Cardiac muscle cell (in vitro differentiated cells and primary cell): ENCODE results near the gene VPS39. TPM values are rescaled to one million over a fixed set of nuclear protein-coding genes. Genes with fewer than 3 reads are reported as not detected.
"Not testable (repeated sequence)": the region's sequence is repeated elsewhere in the genome, so short reads cannot be mapped to it uniquely, and the experiment has no call there.

Experiments used
- DNase-seq, 2 donors: peaks; one replicate each; pipeline versions ENCODE4 v3.0.0 to v3.0.0-alpha.2; 2010 to 2017; ENCODE audit warnings: low read depth in 1 of 2, low spot score in 1 of 2
- H3K27ac ChIP-seq: fragments of 200-600 bp; sonication (generic); 2 replicates; pipeline ENCODE4 v1.5.1; 2016
- H3K27me3 ChIP-seq: fragments of 200-600 bp; sonication (generic); 2 replicates; pipeline ENCODE4 v1.6.0; 2016; ENCODE audit warnings: control low read depth
- H3K36me3 ChIP-seq: fragments of 200-600 bp; sonication (generic); 2 replicates; pipeline ENCODE4 v1.5.1; 2016; ENCODE audit warnings: control low read depth
- H3K4me1 ChIP-seq: fragments of 200-600 bp; sonication (generic); 2 replicates; pipeline ENCODE4 v1.8.1; 2017; ENCODE audit warnings: low read depth, mild to moderate bottlenecking, mixed run types
- H3K4me3 ChIP-seq: fragments of 200-600 bp; sonication (generic); 2 replicates; pipeline ENCODE4 v1.5.1; 2016; ENCODE audit warnings: mild to moderate bottlenecking
- H3K9me3 ChIP-seq: fragments of 200-600 bp; sonication (generic); 2 replicates; pipeline ENCODE4 v1.5.1; 2017; ENCODE audit warnings: low read depth, mild to moderate bottlenecking, control low read depth
- CTCF ChIP-seq: IDR thresholded peaks from 2 replicates; pipeline ENCODE4 v1.5.1; 2012; ENCODE audit warnings: low read depth, mild to moderate bottlenecking, low read length
- polyA plus RNA-seq: library from polyadenylated mRNA; unstranded; fragments of >200 nt; fragmentation: Nextera tagmentation; extraction: Ambion mirVana; gene quantifications from 2 replicates; pipeline ENCODE4 v1.2.1, GENCODE V29; 2016
- total RNA-seq: library from RNA; depleted of rRNA; stranded (reverse); fragments of >200 nt; gene quantifications from 2 replicates; pipeline ENCODE4 v1.2.3, GENCODE V29; 2016

VPS39 gene
- total and polyA plus RNA-seq, 2 experiments from 2014 or later: 45.7 to 56.4 TPM

GRCh38 chr15:42233107-42233506, 25.0 kb upstream of the VPS39 start:
- Histone ChIP-seq H3K36me3 (peaks cover 62% of the 10 kb centered on the region), H3K4me1 (no peaks in the 10 kb centered on the region), H3K4me3 (no peak overlapping the region), H3K9me3 (no peaks in the 10 kb centered on the region), H3K27ac (no peak overlapping the region), H3K27me3 (no peaks in the 10 kb centered on the region)
- no peak for TF ChIP-seq CTCF
- no peak for DNase-seq

DNA sequence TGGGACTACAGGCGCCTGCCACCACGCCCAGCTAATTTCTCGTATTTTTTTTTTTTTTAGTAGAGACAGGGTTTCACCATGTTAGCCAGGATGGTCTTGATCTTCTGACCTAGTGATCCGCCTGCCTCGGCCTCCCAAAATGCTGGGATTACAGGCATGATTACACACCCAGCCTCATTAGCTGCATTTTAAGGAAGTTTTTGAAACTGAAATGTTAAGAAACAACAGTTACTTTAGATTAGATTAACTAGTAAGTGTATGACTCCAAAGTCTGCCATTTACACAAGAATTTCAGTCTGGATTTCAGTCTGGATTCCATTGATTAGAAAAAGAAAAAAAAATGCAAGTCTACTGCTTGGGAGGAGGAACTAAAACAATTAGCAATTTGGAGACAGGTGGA, 24.5 kb upstream of the VPS39 start:
- Histone ChIP-seq H3K4me1 (no peaks in the 10 kb centered on the region), H3K27ac (no peak overlapping the region), H3K36me3 (peaks cover 62% of the 10 kb centered on the region), H3K9me3 (no peaks in the 10 kb centered on the region), H3K27me3 (no peaks in the 10 kb centered on the region), H3K4me3 (no peak overlapping the region)
- TF ChIP-seq CTCF: no peak
- DNase-seq: no peak

- no peak for DNase-seq
- TF ChIP-seq CTCF: no peak
These were observed 23.0 kb upstream of the VPS39 start for GRCh38 chr15:42231088-42231487.

GRCh38 chr15:42228981-42229380, 20.9 kb upstream of the VPS39 start:
- H3K9me3 ChIP-seq, H3K27ac ChIP-seq, H3K4me1 ChIP-seq, DNase-seq, H3K27me3 ChIP-seq, H3K4me3 ChIP-seq: not testable (repeated sequence)
- peaks cover 72% of the 10 kb centered on the region for H3K36me3 ChIP-seq

More at GRCh38 chr15:42231088-42231487, 23.0 kb upstream of the VPS39 start:
- Histone ChIP-seq H3K4me1 (no peaks in the 10 kb centered on the region), H3K27ac (peak overlapping the region; percentile 15), H3K9me3 (no peaks in the 10 kb centered on the region), H3K4me3 (no peak overlapping the region), H3K27me3 (no peaks in the 10 kb centered on the region), H3K36me3 (peaks cover 63% of the 10 kb centered on the region)

DNA sequence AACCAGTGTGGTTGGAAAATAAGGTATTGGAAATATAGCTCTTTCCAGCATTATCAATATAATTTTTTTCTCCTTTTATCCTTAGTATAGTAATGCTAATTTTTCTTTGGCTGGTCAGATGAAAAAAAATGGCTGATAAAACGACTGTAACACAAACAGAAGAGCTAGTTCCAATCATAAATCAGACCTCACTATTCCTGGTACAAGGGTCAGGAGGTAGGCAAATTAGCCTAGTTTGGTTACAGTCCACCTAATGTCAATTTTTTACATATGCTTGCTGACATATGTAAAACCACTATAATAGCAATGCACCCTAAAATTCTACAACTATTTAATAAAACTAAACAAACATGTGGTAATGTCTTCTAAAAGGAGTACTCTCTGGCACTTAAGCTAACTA, 19.9 kb upstream of the VPS39 start:
- DNase-seq: no peak
- TF ChIP-seq CTCF: no peak
- Histone ChIP-seq H3K36me3 (peaks cover 74% of the 10 kb centered on the region), H3K27ac (peak overlapping the region; percentile 12), H3K9me3 (no peaks in the 10 kb centered on the region), H3K4me3 (no peak overlapping the region), H3K27me3 (no peaks in the 10 kb centered on the region), H3K4me1 (no peaks in the 10 kb centered on the region)

DNA sequence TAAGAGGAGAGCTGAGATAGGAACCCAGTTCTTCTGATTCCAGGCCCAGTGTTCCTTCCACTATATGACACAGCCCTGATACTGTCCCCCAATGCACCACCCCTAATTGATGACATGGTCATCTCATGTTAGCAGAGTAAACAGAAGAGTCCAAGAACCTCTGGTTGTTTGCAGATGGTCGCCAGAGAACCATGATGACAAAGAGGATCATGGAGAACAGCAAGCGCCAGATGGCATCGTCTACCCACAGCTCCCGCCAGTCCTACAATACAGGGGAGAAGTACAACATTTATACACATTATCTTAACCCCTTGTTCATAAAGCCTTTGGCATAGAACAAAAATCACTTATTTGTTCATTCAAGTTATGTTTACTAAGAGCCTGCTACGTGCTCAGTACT, 18.5 kb upstream of the VPS39 start:
- Histone ChIP-seq H3K9me3 (no peaks in the 10 kb centered on the region), H3K36me3 (peaks cover 78% of the 10 kb centered on the region), H3K27ac (no peak overlapping the region), H3K27me3 (no peaks in the 10 kb centered on the region), H3K4me1 (no peaks in the 10 kb centered on the region), H3K4me3 (no peak overlapping the region)
- no peak for TF ChIP-seq CTCF
- no peak for DNase-seq
